ENCODE data around the gene NDUFB10.
A peak's percentile ranks its signal among the peaks of the same experiment; 100 is the strongest.
"Not testable (repeated sequence)": the region's sequence is repeated elsewhere in the genome, so short reads cannot be mapped to it uniquely, and the experiment has no call there.

Gene NDUFB10

GRCh38 chr16:1950047-1950446 lies 9.3 kb upstream of the NDUFB10 start:
- no peak for TF ChIP-seq CTCF (IDR thresholded peaks at IDR 0.05; ENCODE audit: borderline replicate concordance, insufficient read depth, low read depth, low read length)

GRCh38 chr16:1950559-1950958 lies 8.8 kb upstream of the NDUFB10 start:
- no peak overlapping the region for H3K4me3 ChIP-seq (ENCODE audit: low read depth, low read length)
- TF ChIP-seq CTCF (IDR thresholded peaks at IDR 0.05; ENCODE audit: borderline replicate concordance, insufficient read depth, low read depth, low read length): no peak

More at GRCh38 chr16:1950047-1950446, 9.3 kb upstream of the NDUFB10 start:
- no peak overlapping the region for H3K4me3 ChIP-seq (ENCODE audit: low read depth, low read length)

- H3K4me3 ChIP-seq (ENCODE audit: low read depth, low read length): no peak overlapping the region
- no peak for TF ChIP-seq CTCF (IDR thresholded peaks at IDR 0.05; ENCODE audit: borderline replicate concordance, insufficient read depth, low read depth, low read length)
Observed at GRCh38 chr16:1953734-1954133, 5.6 kb upstream of the NDUFB10 start.

- H3K4me3 ChIP-seq (ENCODE audit: low read depth, low read length): not testable (repeated sequence)
Observed at GRCh38 chr16:1957434-1958142, 1.8 kb upstream of the NDUFB10 start.

- H3K4me3 ChIP-seq (ENCODE audit: low read depth, low read length): not testable (repeated sequence)
Observed at GRCh38 chr16:1958143-1958491, 1.2 kb upstream of the NDUFB10 start.

GRCh38 chr16:1958715-1959268 lies 546 bp upstream of the NDUFB10 start:
- TF ChIP-seq CTCF (IDR thresholded peaks at IDR 0.05; ENCODE audit: borderline replicate concordance, insufficient read depth, low read depth, low read length): no peak
- H3K4me3 ChIP-seq (ENCODE audit: low read depth, low read length): no peak overlapping the region

- TF ChIP-seq CTCF (IDR thresholded peaks at IDR 0.05; ENCODE audit: borderline replicate concordance, insufficient read depth, low read depth, low read length): no peak
- peak overlapping the region; percentile 81 for H3K4me3 ChIP-seq (ENCODE audit: low read depth, low read length)
Observed at GRCh38 chr16:1960665-1961630, 1.6 kb downstream of the NDUFB10 start.

- H3K4me3 ChIP-seq (ENCODE audit: low read depth, low read length): no peak overlapping the region
- TF ChIP-seq CTCF (IDR thresholded peaks at IDR 0.05; ENCODE audit: borderline replicate concordance, insufficient read depth, low read depth, low read length): no peak
Observed at GRCh38 chr16:1961651-1962067, 2.3 kb downstream of the NDUFB10 start.

- peak overlapping the region; percentile 95 for H3K4me3 ChIP-seq (ENCODE audit: low read depth, low read length)
Observed at GRCh38 chr16:1962161-1963153, 3.1 kb downstream of the NDUFB10 start.
